GM12873 (cell line): ENCODE data around the gene CDC14A.

Source experiments
- TF ChIP-seq, protein P1 (sequence below): IDR thresholded peaks from 2 replicates; pipeline ENCODE4 v1.5.1; 2012; ENCODE audit warnings: low read depth, mild to moderate bottlenecking, moderate library complexity, low read length, control low read depth; ENCODE audit not compliant: insufficient read depth; ENCODE audit errors: missing control alignments

The CDC14A gene

DNA sequence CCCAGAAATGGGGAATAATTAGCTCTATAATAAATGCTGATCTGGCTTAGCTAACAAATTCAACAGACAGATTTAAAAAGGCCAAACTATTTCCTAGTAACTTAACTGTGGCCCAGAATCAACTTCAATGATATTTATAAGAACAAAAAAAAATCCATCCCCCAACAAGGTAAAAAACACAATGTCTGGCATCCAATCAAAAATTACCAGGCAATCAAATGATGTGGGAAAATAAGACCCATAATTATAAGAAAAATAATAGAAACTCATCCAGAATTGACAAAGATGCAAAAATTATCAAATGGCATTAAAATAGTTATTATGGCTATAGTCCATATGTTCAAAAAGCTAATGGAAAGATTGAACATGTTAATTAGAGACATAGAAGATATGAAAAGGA, 42.4 kb upstream of the CDC14A start:
- TF ChIP-seq, protein P1, sequence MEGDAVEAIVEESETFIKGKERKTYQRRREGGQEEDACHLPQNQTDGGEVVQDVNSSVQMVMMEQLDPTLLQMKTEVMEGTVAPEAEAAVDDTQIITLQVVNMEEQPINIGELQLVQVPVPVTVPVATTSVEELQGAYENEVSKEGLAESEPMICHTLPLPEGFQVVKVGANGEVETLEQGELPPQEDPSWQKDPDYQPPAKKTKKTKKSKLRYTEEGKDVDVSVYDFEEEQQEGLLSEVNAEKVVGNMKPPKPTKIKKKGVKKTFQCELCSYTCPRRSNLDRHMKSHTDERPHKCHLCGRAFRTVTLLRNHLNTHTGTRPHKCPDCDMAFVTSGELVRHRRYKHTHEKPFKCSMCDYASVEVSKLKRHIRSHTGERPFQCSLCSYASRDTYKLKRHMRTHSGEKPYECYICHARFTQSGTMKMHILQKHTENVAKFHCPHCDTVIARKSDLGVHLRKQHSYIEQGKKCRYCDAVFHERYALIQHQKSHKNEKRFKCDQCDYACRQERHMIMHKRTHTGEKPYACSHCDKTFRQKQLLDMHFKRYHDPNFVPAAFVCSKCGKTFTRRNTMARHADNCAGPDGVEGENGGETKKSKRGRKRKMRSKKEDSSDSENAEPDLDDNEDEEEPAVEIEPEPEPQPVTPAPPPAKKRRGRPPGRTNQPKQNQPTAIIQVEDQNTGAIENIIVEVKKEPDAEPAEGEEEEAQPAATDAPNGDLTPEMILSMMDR = no peak

DNA sequence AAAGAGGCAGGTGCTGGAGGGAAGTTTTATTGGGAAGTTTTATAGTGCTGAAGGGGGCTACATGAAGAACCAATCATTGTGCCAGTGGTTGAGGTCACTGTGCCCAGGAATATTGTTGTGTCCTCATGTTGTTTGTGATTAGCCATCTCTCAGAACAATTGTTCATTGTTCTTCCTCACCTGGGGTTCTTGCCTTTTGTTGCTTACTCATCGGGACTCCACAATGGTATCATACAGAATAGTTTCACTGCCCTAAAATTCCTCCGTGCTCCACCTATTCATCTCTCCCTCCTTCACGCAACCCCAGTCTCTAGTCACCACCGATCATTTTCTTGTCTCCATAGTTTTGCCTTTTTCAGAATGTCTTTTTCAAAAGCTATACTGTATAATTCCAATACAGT, 38.9 kb upstream of the CDC14A start:
- TF ChIP-seq, protein P1 = no peak

DNA sequence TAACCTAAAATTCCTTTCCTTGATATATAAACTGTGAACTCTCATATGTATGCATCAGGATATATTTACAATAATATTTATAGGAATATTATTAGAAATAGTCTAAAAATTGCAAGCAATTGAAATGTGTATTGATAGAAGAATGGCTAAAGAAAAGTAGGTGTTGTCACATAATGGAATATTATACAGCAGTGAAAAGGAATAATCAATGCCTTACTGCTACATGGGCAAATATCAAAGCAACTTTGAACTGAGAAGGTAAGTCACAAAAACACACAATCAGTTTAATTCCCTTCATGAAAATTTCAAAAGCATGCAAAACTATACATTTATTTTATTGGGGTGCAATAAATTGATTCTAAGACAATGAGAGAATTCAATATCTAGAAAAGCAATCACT, 35.7 kb upstream of the CDC14A start:
- TF ChIP-seq, protein P1 = no peak

DNA sequence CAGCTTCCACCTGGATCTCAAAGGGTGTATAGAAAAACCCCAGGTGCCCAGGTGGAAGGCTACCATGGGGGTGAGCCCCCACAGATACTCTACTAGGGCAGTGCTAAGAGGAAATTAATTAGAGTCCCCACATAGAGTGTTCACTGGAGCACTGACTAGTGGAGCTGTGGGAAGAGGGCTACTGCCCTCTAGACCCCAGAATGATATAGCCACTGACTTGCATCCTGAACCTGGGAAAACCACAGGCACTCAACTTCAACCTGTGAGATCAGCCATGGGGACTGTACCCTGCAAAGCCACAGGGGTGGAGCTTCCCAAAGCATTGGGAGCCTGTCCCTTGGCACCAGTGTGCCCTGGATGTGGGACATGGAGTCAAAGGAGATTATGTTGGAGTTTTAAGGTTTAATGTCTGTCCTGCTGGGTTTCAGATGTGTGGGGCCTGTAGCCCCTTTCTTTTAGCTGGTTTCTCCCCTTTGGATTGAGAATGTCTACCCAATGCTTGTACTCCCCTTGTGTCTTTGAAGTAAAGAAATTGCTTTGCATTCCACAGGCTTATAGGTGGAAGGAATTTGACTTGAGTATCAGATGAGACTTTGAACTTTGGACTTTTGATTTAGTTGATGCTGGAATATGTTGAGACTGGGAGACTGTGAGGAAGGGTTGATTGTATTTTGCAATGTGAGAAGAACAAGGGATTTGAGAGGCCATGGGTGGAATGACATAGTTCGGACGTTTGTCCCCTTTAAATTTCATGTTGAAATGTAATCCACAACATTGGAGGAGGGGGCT, 31.8 kb upstream of the CDC14A start:
- TF ChIP-seq, protein P1 = no peak

DNA sequence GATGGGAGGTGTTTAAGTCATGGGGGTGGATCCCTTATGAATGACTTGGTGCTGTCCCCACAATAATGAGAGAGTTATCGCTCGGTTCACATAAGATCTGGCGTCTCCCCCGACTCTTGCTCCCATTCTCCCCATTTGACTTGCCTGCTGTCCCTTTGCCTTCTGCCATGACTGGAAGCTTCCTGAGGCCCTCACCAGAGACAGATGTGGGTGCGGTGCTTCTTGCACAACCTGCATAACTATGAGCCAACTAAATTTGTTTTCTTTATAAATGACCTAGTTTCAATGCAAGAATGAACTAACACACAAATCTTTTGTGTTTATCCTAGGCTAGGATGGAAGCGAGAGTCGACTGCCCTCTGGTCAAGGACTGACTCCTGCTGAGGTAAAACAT, 31.2 kb upstream of the CDC14A start:
- TF ChIP-seq, protein P1 = no peak

DNA sequence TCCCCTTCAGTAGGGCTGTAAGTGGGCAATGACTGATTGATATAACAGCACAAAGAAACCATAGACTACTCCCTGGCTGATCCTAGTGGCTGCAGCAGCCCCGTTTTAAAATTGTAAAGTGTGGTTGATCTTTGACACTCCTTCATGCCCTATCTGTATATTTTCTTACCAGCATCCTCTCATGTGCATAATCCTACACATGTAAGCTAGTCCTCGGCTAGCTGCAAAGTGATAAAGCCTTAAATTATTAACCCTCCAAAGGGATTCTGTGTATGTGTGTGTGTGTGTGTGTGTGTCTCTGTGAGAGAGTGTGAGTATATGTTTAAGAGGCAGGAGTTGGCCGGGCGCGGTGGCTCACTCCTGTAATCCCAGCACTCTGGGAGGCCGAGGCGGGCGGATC, 30.8 kb upstream of the CDC14A start:
- TF ChIP-seq, protein P1 = no peak

DNA sequence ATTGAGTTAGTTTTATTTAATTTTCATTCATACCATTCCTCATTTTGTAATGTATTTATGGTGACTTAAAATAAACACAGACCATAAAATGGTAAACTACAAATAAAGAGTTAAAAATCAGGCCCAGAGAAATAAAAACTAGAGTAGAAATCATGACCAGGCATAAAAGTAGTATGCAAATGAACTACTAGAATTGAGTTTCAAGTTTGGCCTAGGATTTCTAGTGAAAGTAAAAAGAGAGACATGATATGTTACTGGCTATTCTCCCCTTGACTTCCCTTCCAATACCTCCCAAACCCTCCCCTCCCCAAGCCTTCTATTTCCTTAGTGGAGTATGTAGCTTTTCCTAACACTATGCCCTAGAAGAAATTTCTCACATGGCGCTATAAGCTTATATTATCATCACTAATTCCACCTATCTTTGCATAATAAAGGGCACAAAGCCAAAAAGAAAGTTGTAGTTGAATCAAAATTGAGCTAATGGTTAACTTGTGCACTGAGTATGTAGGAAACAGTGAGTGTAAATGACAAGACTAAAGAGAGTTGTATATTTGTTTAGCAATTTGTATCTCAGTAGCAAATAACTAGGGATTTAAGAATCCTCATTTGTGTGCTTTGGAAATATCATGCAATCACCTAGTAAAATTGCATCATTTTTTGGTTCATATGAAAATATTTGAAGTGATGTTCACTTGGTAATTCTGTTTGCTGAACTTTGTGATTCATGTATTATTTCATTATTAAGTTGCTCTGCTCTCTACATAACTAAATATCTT, 29.7 kb upstream of the CDC14A start:
- TF ChIP-seq, protein P1 = no peak
